Measurements from ENCODE around the gene THBS1.

THBS1 gene

GRCh38 chr15:39584266-39584659, 3.4 kb downstream of the THBS1 start:
- H3K36me3 ChIP-seq (ENCODE audit: control insufficient read depth, insufficient read depth, low read length, severe bottlenecking) = peaks cover 66% of the 10 kb centered on the region
- H3K9ac ChIP-seq (ENCODE audit: low read length) = peak overlapping the region; percentile 88
- no peaks in the 10 kb centered on the region for H3K9me3 ChIP-seq (ENCODE audit: control insufficient read depth, low read length)
- no peaks in the 10 kb centered on the region for H3K27me3 ChIP-seq (replicated peaks; ENCODE audit: control insufficient read depth, insufficient read depth, low read length)
- peak overlapping the region; percentile 82 for H3K4me3 ChIP-seq (ENCODE audit: low read length)
- peaks cover 20% of the 10 kb centered on the region for H3K4me1 ChIP-seq (ENCODE audit: control insufficient read depth, insufficient read depth, low read length)
- DNase-seq (ENCODE audit: low read depth) = no peak

GRCh38 chr15:39584662-39585388, 3.9 kb downstream of the THBS1 start:
- Histone ChIP-seq H3K36me3 (ENCODE audit: control insufficient read depth, insufficient read depth, low read length, severe bottlenecking) (peaks cover 72% of the 10 kb centered on the region), H3K9me3 (ENCODE audit: control insufficient read depth, low read length) (no peaks in the 10 kb centered on the region), H3K27me3 (replicated peaks; ENCODE audit: control insufficient read depth, insufficient read depth, low read length) (no peaks in the 10 kb centered on the region), H3K4me3 (ENCODE audit: low read length) (peak overlapping the region; percentile 82), H3K9ac (ENCODE audit: low read length) (peak overlapping the region; percentile 88), H3K4me1 (ENCODE audit: control insufficient read depth, insufficient read depth, low read length) (peaks cover 16% of the 10 kb centered on the region)
- DNase-seq (ENCODE audit: low read depth) = peak; percentile 22

DNA sequence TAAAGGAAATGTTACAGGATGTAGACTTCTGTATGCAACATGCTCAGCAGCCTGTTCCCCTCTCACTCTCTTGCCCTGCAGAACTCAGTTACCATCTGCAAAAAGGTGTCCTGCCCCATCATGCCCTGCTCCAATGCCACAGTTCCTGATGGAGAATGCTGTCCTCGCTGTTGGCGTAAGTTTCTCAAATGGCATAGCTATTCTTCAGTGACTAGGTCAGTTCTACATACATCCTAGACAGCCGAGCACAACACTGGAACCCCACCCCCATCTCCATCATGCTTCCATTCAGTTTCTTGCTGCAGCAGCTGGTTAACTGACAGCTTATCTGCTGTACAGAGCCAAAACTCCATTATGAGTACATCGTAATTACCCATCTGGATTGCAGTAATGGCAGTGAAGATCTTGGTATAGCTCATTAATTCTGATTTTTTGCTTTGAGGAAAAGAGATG, 4.5 kb downstream of the THBS1 start:
- Histone ChIP-seq H3K9ac (ENCODE audit: low read length) (peak overlapping the region; percentile 88), H3K36me3 (ENCODE audit: control insufficient read depth, insufficient read depth, low read length, severe bottlenecking) (peaks cover 78% of the 10 kb centered on the region), H3K4me1 (ENCODE audit: control insufficient read depth, insufficient read depth, low read length) (peaks cover 16% of the 10 kb centered on the region), H3K4me3 (ENCODE audit: low read length) (peak overlapping the region; percentile 82), H3K9me3 (ENCODE audit: control insufficient read depth, low read length) (no peaks in the 10 kb centered on the region), H3K27me3 (replicated peaks; ENCODE audit: control insufficient read depth, insufficient read depth, low read length) (no peaks in the 10 kb centered on the region)
- peak; percentile 29 for DNase-seq (ENCODE audit: low read depth)

DNA sequence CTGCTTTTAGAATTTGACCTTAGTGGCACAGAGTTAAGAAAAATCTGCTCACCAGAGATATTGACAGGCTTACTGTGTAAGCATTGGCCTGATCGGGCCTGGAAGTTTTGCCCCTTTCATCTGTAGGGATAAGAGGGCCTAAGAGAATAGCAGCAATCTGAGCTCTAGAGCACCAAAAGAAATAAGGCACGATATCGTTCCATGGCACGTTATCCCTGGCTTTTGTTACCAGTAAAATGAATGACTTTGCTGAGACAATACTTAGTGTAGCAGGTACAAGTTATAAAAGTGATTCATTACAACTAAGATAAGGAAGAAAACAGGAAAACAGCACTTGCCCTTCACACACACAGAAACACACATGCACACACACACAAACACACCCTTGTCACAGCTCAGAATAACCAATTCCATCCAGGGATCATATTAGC, 5.0 kb downstream of the THBS1 start:
- Histone ChIP-seq H3K36me3 (ENCODE audit: control insufficient read depth, insufficient read depth, low read length, severe bottlenecking) (peaks cover 82% of the 10 kb centered on the region), H3K9me3 (ENCODE audit: control insufficient read depth, low read length) (no peaks in the 10 kb centered on the region), H3K4me3 (ENCODE audit: low read length) (peak overlapping the region; percentile 82), H3K27me3 (replicated peaks; ENCODE audit: control insufficient read depth, insufficient read depth, low read length) (no peaks in the 10 kb centered on the region), H3K9ac (ENCODE audit: low read length) (peak overlapping the region; percentile 88), H3K4me1 (ENCODE audit: control insufficient read depth, insufficient read depth, low read length) (peaks cover 16% of the 10 kb centered on the region)
- peak; percentile 17 for DNase-seq (ENCODE audit: low read depth)

GRCh38 chr15:39586387-39587095, 5.7 kb downstream of the THBS1 start:
- H3K4me3 ChIP-seq (ENCODE audit: low read length) = peak overlapping the region; percentile 82

GRCh38 chr15:39587096-39587721, 6.3 kb downstream of the THBS1 start:
- DNase-seq (ENCODE audit: low read depth) = peak; percentile 35
- H3K9ac ChIP-seq (ENCODE audit: low read length) = no peak overlapping the region
- H3K27me3 ChIP-seq (replicated peaks; ENCODE audit: control insufficient read depth, insufficient read depth, low read length) = no peaks in the 10 kb centered on the region
- H3K4me3 ChIP-seq (ENCODE audit: low read length) = no peak overlapping the region
- H3K36me3 ChIP-seq (ENCODE audit: control insufficient read depth, insufficient read depth, low read length, severe bottlenecking) = peaks cover 96% of the 10 kb centered on the region
- peaks cover 16% of the 10 kb centered on the region for H3K4me1 ChIP-seq (ENCODE audit: control insufficient read depth, insufficient read depth, low read length)
- H3K9me3 ChIP-seq (ENCODE audit: control insufficient read depth, low read length) = no peaks in the 10 kb centered on the region

More at GRCh38 chr15:39586387-39587095, 5.7 kb downstream of the THBS1 start:
- peak; percentile 63 for DNase-seq (ENCODE audit: low read depth)
- Histone ChIP-seq H3K9ac (ENCODE audit: low read length) (peak overlapping the region; percentile 88), H3K4me1 (ENCODE audit: control insufficient read depth, insufficient read depth, low read length) (peaks cover 16% of the 10 kb centered on the region), H3K36me3 (ENCODE audit: control insufficient read depth, insufficient read depth, low read length, severe bottlenecking) (peaks cover 89% of the 10 kb centered on the region), H3K9me3 (ENCODE audit: control insufficient read depth, low read length) (no peaks in the 10 kb centered on the region), H3K27me3 (replicated peaks; ENCODE audit: control insufficient read depth, insufficient read depth, low read length) (no peaks in the 10 kb centered on the region)

DNA sequence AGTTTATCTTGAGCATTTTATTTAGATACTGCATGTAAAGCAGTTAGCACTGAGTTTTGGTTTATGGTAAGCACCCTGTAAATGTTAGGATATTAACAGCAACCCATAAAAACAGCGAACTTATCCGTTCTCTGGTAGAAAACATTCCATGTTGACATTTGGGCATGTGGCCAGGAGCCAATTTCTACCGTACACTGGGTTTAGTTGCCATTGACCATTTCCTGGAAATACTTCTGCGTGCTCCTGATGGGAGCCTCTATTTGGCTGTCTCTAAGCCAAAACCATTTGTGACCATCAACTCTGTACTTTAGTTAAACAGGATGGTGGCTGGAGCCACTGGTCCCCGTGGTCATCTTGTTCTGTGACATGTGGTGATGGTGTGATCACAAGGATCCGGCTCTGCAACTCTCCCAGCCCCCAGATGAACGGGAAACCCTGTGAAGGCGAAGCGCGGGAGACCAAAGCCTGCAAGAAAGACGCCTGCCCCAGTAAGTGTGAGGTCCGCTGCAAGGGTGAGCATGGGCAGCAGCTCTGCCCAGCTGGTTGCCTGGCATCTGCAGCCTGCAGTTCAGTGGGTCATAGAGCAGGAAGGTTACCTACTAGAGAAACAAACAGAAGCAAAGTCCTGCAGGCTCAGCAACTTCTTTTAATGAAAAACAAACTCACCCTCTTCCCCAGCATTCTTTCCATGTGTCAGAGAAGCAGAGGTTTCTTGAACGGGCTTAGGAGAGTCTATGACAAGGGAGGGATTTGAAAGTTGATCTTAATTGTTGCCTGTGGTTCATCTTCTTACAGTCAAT, 7.1 kb downstream of the THBS1 start:
- Histone ChIP-seq H3K9ac (ENCODE audit: low read length) (peak overlapping the region; percentile 9), H3K27me3 (replicated peaks; ENCODE audit: control insufficient read depth, insufficient read depth, low read length) (no peaks in the 10 kb centered on the region), H3K4me3 (ENCODE audit: low read length) (no peak overlapping the region), H3K4me1 (ENCODE audit: control insufficient read depth, insufficient read depth, low read length) (peaks cover 16% of the 10 kb centered on the region), H3K9me3 (ENCODE audit: control insufficient read depth, low read length) (no peaks in the 10 kb centered on the region), H3K36me3 (ENCODE audit: control insufficient read depth, insufficient read depth, low read length, severe bottlenecking) (peaks cover 96% of the 10 kb centered on the region)
- peak; percentile 47 for DNase-seq (ENCODE audit: low read depth)

DNA sequence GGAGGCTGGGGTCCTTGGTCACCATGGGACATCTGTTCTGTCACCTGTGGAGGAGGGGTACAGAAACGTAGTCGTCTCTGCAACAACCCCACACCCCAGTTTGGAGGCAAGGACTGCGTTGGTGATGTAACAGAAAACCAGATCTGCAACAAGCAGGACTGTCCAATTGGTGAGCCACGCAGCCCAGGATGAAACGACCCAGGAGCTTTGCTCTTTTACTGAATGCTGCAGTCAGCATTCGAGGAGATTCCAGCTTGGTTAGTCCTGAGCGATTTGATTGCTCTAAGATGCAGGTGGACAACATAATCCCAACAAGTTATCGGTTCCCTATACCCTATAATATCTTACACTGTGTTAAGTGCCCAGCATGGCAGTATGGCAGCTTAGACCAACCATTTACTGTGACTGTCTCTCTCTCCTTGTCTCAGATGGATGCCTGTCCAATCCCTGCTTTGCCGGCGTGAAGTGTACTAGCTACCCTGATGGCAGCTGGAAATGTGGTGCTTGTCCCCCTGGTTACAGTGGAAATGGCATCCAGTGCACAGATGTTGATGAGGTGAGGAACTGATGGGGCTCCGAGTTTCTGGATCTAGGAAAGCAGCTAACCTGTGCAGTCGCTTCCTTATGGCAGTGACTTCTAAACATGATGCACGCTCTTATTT, 7.8 kb downstream of the THBS1 start:
- no peaks in the 10 kb centered on the region for H3K9me3 ChIP-seq (ENCODE audit: control insufficient read depth, low read length)
- H3K4me1 ChIP-seq (ENCODE audit: control insufficient read depth, insufficient read depth, low read length) = peaks cover 16% of the 10 kb centered on the region
- H3K4me3 ChIP-seq (ENCODE audit: low read length) = peak overlapping the region; percentile 7
- no peaks in the 10 kb centered on the region for H3K27me3 ChIP-seq (replicated peaks; ENCODE audit: control insufficient read depth, insufficient read depth, low read length)
- peaks cover 100% of the 10 kb centered on the region for H3K36me3 ChIP-seq (ENCODE audit: control insufficient read depth, insufficient read depth, low read length, severe bottlenecking)
- DNase-seq (ENCODE audit: low read depth) = peak; percentile 24
- H3K9ac ChIP-seq (ENCODE audit: low read length) = peak overlapping the region; percentile 13

GRCh38 chr15:39589193-39589814, 8.4 kb downstream of the THBS1 start:
- Histone ChIP-seq H3K36me3 (ENCODE audit: control insufficient read depth, insufficient read depth, low read length, severe bottlenecking) (peaks cover 100% of the 10 kb centered on the region), H3K4me3 (ENCODE audit: low read length) (peak overlapping the region; percentile 16), H3K27me3 (replicated peaks; ENCODE audit: control insufficient read depth, insufficient read depth, low read length) (no peaks in the 10 kb centered on the region), H3K9ac (ENCODE audit: low read length) (peak overlapping the region; percentile 13), H3K9me3 (ENCODE audit: control insufficient read depth, low read length) (no peaks in the 10 kb centered on the region), H3K4me1 (ENCODE audit: control insufficient read depth, insufficient read depth, low read length) (peaks cover 20% of the 10 kb centered on the region)
- DNase-seq (ENCODE audit: low read depth) = no peak
